ENCODE results near the gene TMEM186. TPM values are rescaled to one million over a fixed set of nuclear protein-coding genes. Genes with fewer than 3 reads are reported as not detected.

The TMEM186 gene
- total and polyA plus RNA-seq, 9 of the 15 experiments (the other 6 are each of a cell fraction or from before 2014, with no cell fraction given), result 10.1 to 33.4 (median 16.4) TPM

DNA sequence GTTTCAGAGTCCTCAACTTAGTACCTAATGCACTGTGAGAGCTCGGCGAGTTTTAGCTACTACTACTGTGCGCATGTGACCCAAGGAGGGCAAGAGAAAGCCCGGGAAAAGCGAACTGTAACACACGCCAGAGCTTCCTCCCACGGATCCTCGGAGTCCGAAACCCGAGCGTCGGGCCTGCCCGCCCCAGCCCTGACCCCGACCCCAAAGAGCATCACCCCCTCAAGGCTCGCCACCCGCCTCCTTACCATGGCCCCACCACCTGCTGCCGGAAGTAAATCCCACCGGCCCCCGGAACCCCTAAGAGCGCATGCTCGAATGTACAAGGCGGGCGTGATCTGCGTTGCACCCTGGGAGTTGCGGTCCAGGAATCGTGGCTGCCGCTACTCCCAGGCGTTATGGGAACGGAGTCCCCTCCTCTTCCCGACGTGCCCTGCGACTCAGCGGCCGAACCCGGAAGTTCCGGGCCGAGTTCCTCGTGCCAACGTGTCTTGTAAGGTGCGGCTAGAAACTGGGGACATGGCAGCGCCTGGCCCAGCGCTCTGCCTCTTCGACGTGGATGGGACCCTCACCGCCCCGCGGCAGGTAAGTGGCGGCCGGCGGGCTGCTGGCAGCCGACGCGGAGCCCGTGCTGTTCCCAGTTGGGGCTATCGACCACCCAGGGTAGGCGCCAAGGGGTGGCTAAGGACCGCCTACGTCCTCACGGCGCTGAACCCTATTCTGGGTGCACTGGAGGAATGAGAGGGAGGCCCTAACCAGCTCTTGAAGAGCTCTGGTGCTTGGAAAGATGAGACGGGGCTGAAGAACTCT, at the start of gene TMEM186, which contains the start of gene PMM2 (continued):
- TF ChIP-seq ZNF232 (CRISPR knock-in tag; IDR thresholded peaks at IDR 0.05), result 0 out of 2 replicates have a peak, but pooled peaks have one; percentile 27
- no peak for TF ChIP-seq ARID2 (IDR thresholded peaks at IDR 0.05)
- no peak for TF ChIP-seq ILK (tag; IDR thresholded peaks at IDR 0.05; ENCODE audit: borderline replicate concordance, low read depth)
- TF ChIP-seq POLR2AphosphoS2 (IDR thresholded peaks at IDR 0.05; ENCODE audit: low read length), result no peak
- TF ChIP-seq RAD21 (CRISPR knock-in tag; conservative IDR thresholded peaks at IDR 0.05 in 1 of 2, IDR thresholded peaks at IDR 0.05 in 1 of 2), result no peak
- TF ChIP-seq MYC (IDR thresholded peaks at IDR 0.05; ENCODE audit: low read depth, low read length), result peak; percentile 97
- TF ChIP-seq MYC (CRISPR knock-in tag; IDR thresholded peaks at IDR 0.05; ENCODE audit: borderline replicate concordance, low read depth), result peak; percentile 70; the same call in 1 of the 2 replicates
- no peak for TF ChIP-seq FOXM1 (IDR thresholded peaks at IDR 0.05; ENCODE audit: low read depth)
- TF ChIP-seq FOXM1 (CRISPR knock-in tag; IDR thresholded peaks at IDR 0.05; ENCODE audit: low read depth), result 0 out of 2 replicates have a peak, but pooled peaks have one; percentile 44
- TF ChIP-seq, protein P1, sequence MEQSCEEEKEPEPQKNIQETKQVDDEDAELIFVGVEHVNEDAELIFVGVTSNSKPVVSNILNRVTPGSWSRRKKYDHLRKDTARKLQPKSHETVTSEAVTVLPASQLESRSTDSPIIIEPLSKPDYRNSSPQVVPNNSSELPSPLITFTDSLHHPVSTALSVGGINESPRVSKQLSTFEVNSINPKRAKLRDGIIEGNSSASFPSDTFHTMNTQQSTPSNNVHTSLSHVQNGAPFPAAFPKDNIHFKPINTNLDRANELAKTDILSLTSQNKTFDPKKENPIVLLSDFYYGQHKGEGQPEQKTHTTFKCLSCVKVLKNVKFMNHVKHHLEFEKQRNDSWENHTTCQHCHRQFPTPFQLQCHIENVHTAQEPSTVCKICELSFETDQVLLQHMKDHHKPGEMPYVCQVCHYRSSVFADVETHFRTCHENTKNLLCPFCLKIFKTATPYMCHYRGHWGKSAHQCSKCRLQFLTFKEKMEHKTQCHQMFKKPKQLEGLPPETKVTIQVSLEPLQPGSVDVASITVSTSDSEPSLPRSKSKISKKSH (CRISPR knock-in tag; IDR thresholded peaks at IDR 0.05), result no peak
- no peak for TF ChIP-seq CSDE1 (IDR thresholded peaks at IDR 0.05)
- no peak for TF ChIP-seq ZC3H8 (IDR thresholded peaks at IDR 0.05)
- TF ChIP-seq, protein P2, sequence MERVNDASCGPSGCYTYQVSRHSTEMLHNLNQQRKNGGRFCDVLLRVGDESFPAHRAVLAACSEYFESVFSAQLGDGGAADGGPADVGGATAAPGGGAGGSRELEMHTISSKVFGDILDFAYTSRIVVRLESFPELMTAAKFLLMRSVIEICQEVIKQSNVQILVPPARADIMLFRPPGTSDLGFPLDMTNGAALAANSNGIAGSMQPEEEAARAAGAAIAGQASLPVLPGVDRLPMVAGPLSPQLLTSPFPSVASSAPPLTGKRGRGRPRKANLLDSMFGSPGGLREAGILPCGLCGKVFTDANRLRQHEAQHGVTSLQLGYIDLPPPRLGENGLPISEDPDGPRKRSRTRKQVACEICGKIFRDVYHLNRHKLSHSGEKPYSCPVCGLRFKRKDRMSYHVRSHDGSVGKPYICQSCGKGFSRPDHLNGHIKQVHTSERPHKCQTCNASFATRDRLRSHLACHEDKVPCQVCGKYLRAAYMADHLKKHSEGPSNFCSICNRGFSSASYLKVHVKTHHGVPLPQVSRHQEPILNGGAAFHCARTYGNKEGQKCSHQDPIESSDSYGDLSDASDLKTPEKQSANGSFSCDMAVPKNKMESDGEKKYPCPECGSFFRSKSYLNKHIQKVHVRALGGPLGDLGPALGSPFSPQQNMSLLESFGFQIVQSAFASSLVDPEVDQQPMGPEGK (CRISPR knock-in tag; IDR thresholded peaks at IDR 0.05; ENCODE audit: borderline replicate concordance), result no peak
- TF ChIP-seq, protein P3, sequence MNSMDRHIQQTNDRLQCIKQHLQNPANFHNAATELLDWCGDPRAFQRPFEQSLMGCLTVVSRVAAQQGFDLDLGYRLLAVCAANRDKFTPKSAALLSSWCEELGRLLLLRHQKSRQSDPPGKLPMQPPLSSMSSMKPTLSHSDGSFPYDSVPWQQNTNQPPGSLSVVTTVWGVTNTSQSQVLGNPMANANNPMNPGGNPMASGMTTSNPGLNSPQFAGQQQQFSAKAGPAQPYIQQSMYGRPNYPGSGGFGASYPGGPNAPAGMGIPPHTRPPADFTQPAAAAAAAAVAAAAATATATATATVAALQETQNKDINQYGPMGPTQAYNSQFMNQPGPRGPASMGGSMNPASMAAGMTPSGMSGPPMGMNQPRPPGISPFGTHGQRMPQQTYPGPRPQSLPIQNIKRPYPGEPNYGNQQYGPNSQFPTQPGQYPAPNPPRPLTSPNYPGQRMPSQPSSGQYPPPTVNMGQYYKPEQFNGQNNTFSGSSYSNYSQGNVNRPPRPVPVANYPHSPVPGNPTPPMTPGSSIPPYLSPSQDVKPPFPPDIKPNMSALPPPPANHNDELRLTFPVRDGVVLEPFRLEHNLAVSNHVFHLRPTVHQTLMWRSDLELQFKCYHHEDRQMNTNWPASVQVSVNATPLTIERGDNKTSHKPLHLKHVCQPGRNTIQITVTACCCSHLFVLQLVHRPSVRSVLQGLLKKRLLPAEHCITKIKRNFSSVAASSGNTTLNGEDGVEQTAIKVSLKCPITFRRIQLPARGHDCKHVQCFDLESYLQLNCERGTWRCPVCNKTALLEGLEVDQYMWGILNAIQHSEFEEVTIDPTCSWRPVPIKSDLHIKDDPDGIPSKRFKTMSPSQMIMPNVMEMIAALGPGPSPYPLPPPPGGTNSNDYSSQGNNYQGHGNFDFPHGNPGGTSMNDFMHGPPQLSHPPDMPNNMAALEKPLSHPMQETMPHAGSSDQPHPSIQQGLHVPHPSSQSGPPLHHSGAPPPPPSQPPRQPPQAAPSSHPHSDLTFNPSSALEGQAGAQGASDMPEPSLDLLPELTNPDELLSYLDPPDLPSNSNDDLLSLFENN (IDR thresholded peaks at IDR 0.05; ENCODE audit: low read depth in 2 of 2, low read length in 2 of 2), result no peak
- peak; percentile 90 for TF ChIP-seq SUPT5H (IDR thresholded peaks at IDR 0.05)
- TF ChIP-seq HDAC1 (IDR thresholded peaks at IDR 0.05), result peak; percentile 49 to 100; a peak in 3 of 4 replicates
- no peak for TF ChIP-seq ZNF445 (CRISPR knock-in tag; IDR thresholded peaks at IDR 0.05; ENCODE audit: low read depth)
- no peak for TF ChIP-seq CCAR2 (IDR thresholded peaks at IDR 0.05; ENCODE audit: low read depth, low read length)
- TF ChIP-seq ZNF408 (CRISPR knock-in tag; IDR thresholded peaks at IDR 0.05; ENCODE audit: low read depth), result no peak
- TF ChIP-seq WHSC1 (IDR thresholded peaks at IDR 0.05; ENCODE audit: low read length), result no peak
- peak; percentile 92 for TF ChIP-seq HNRNPLL (IDR thresholded peaks at IDR 0.05; ENCODE audit: low read depth, low read length, poor library complexity, severe bottlenecking)

Measured in K562 (cell line).